ENCODE data around the gene PRKAR2A.

- TF ChIP-seq HMGXB4 (CRISPR knock-in tag; IDR thresholded peaks at IDR 0.05; ENCODE audit: borderline replicate concordance) (no peak), MAX (IDR thresholded peaks at IDR 0.05) (no peak), EP300 (IDR thresholded peaks at IDR 0.05) (no peak), CTCF (IDR thresholded peaks at IDR 0.05) (no peak), PBX3 (IDR thresholded peaks at IDR 0.05) (no peak), JUN (IDR thresholded peaks at IDR 0.05) (no peak), GATA3 (IDR thresholded peaks at IDR 0.05; ENCODE audit: borderline replicate concordance) (no peak)
Observed at GRCh38 chr3:48776854-48777253, 70.8 kb downstream of the PRKAR2A start.
